ENCODE measurements around the gene ICA1L. TPM values are rescaled to one million over a fixed set of nuclear protein-coding genes. Genes with fewer than 3 reads are reported as not detected.
"Not testable (repeated sequence)": the region's sequence is repeated elsewhere in the genome, so short reads cannot be mapped to it uniquely, and the experiment has no call there.

The ICA1L gene
- 1.4 TPM for polyA plus RNA-seq (2012; ENCODE audit: low read depth, missing spikeins)

GRCh38 chr2:202871300-202872141 is at the start of gene ICA1L:
Gene ICA1L (minus strand): TSS chr2:202871766. CDS start chr2:202829009, 42,757 bp downstream.
- DNase-seq (ENCODE audit: insufficient read length, low spot score) (peak; percentile 57), FAIRE-seq (no peak)
- TF ChIP-seq POU2F2 (IDR thresholded peaks at IDR 0.05; ENCODE audit: low read depth, low read length) (no peak), POLR2A (IDR thresholded peaks at IDR 0.05; ENCODE audit: low read depth, low read length) (peak; percentile 23; the same call in 1 of the 2 replicates), POLR2AphosphoS5 (IDR thresholded peaks at IDR 0.05; ENCODE audit: low read depth, low read length) (no peak), SPI1 (IDR thresholded peaks at IDR 0.05; ENCODE audit: low read depth, low read length) (peak; percentile 22; the same call in 1 of the 2 replicates), TAF1 (IDR thresholded peaks at IDR 0.05; ENCODE audit: low read depth, low read length) (peak; percentile 40; the same call in 1 of the 2 replicates), PAX5 (IDR thresholded peaks at IDR 0.05; ENCODE audit: insufficient read depth, low read length, severe bottlenecking) (no peak)

- DNase-seq (ENCODE audit: insufficient read length, low spot score) (no peak), FAIRE-seq (no peak)
- no peak for TF ChIP-seq POLR2A (IDR thresholded peaks at IDR 0.05; ENCODE audit: low read depth, low read length)
- TF ChIP-seq POU2F2 (IDR thresholded peaks at IDR 0.05; ENCODE audit: low read depth, low read length): no peak
- no peak for TF ChIP-seq SPI1 (IDR thresholded peaks at IDR 0.05; ENCODE audit: low read depth, low read length)
- no peak for TF ChIP-seq TAF1 (IDR thresholded peaks at IDR 0.05; ENCODE audit: low read depth, low read length)
- TF ChIP-seq POLR2AphosphoS5 (IDR thresholded peaks at IDR 0.05; ENCODE audit: low read depth, low read length): no peak
- no peak for TF ChIP-seq PAX5 (IDR thresholded peaks at IDR 0.05; ENCODE audit: insufficient read depth, low read length, severe bottlenecking)
Observed at GRCh38 chr2:202918860-202919259, 47.3 kb upstream of the ICA1L start.

- not testable (repeated sequence) for DNase-seq (ENCODE audit: insufficient read length, low spot score); FAIRE-seq
Observed at GRCh38 chr2:202912342-202913201, 41.0 kb upstream of the ICA1L start.

- DNase-seq (ENCODE audit: insufficient read length, low spot score): peak; percentile 70
- TF ChIP-seq TAF1 (IDR thresholded peaks at IDR 0.05; ENCODE audit: low read depth, low read length) (peak; percentile 80), POLR2A (IDR thresholded peaks at IDR 0.05; ENCODE audit: low read depth, low read length) (peak; percentile 83), PAX5 (IDR thresholded peaks at IDR 0.05; ENCODE audit: insufficient read depth, low read length, severe bottlenecking) (no peak), POU2F2 (IDR thresholded peaks at IDR 0.05; ENCODE audit: low read depth, low read length) (no peak), POLR2AphosphoS5 (IDR thresholded peaks at IDR 0.05; ENCODE audit: low read depth, low read length) (peak; percentile 73), SPI1 (IDR thresholded peaks at IDR 0.05; ENCODE audit: low read depth, low read length) (0 out of 2 replicates have a peak, but pooled peaks have one; percentile 18)
- FAIRE-seq: peak; percentile 98
Observed at GRCh38 chr2:202911512-202912341, 40.2 kb upstream of the ICA1L start, which contains the start of the genes CARF and WDR12. Gene CARF (plus strand): TSS chr2:202912275. CDS start chr2:202941903, 29,628 bp downstream. Gene WDR12 (minus strand): TSS chr2:202911673. CDS start chr2:202911476, 197 bp downstream.

- FAIRE-seq (peak; percentile 20), DNase-seq (ENCODE audit: insufficient read length, low spot score) (no peak)
- no peak for TF ChIP-seq POU2F2 (IDR thresholded peaks at IDR 0.05; ENCODE audit: low read depth, low read length)
- TF ChIP-seq POLR2AphosphoS5 (IDR thresholded peaks at IDR 0.05; ENCODE audit: low read depth, low read length): no peak
- TF ChIP-seq TAF1 (IDR thresholded peaks at IDR 0.05; ENCODE audit: low read depth, low read length): no peak
Observed at GRCh38 chr2:202911203-202911511, 39.6 kb upstream of the ICA1L start.

GRCh38 chr2:202910698-202911097 is 39.1 kb upstream of the ICA1L start:
- no peak for TF ChIP-seq TAF1 (IDR thresholded peaks at IDR 0.05; ENCODE audit: low read depth, low read length)
- no peak for TF ChIP-seq PAX5 (IDR thresholded peaks at IDR 0.05; ENCODE audit: insufficient read depth, low read length, severe bottlenecking)
- DNase-seq (ENCODE audit: insufficient read length, low spot score) (no peak), FAIRE-seq (no peak)

GRCh38 chr2:202910250-202910649 is 38.7 kb upstream of the ICA1L start:
- FAIRE-seq; DNase-seq (ENCODE audit: insufficient read length, low spot score): not testable (repeated sequence)

- no peak for FAIRE-seq
- TF ChIP-seq POU2F2 (IDR thresholded peaks at IDR 0.05; ENCODE audit: low read depth, low read length): no peak
- TF ChIP-seq PAX5 (IDR thresholded peaks at IDR 0.05; ENCODE audit: insufficient read depth, low read length, severe bottlenecking): no peak
- no peak for TF ChIP-seq SPI1 (IDR thresholded peaks at IDR 0.05; ENCODE audit: low read depth, low read length)
- no peak for TF ChIP-seq POLR2A (IDR thresholded peaks at IDR 0.05; ENCODE audit: low read depth, low read length)
- TF ChIP-seq TAF1 (IDR thresholded peaks at IDR 0.05; ENCODE audit: low read depth, low read length): no peak
- TF ChIP-seq POLR2AphosphoS5 (IDR thresholded peaks at IDR 0.05; ENCODE audit: low read depth, low read length): no peak
- no peak for DNase-seq (ENCODE audit: insufficient read length, low spot score)
Observed at GRCh38 chr2:202909394-202910192, 38.0 kb upstream of the ICA1L start.

- FAIRE-seq (no peak), DNase-seq (ENCODE audit: insufficient read length, low spot score) (no peak)
- TF ChIP-seq POLR2AphosphoS5 (IDR thresholded peaks at IDR 0.05; ENCODE audit: low read depth, low read length): no peak
- TF ChIP-seq POLR2A (IDR thresholded peaks at IDR 0.05; ENCODE audit: low read depth, low read length): no peak
- TF ChIP-seq TAF1 (IDR thresholded peaks at IDR 0.05; ENCODE audit: low read depth, low read length): no peak
- TF ChIP-seq PAX5 (IDR thresholded peaks at IDR 0.05; ENCODE audit: insufficient read depth, low read length, severe bottlenecking): no peak
- TF ChIP-seq POU2F2 (IDR thresholded peaks at IDR 0.05; ENCODE audit: low read depth, low read length): no peak
- TF ChIP-seq SPI1 (IDR thresholded peaks at IDR 0.05; ENCODE audit: low read depth, low read length): no peak
Observed at GRCh38 chr2:202908186-202908585, 36.6 kb upstream of the ICA1L start.

GRCh38 chr2:202905507-202905906 is 33.9 kb upstream of the ICA1L start:
- DNase-seq (ENCODE audit: insufficient read length, low spot score); FAIRE-seq: not testable (repeated sequence)

All from GM12891 (cell line).